Endodermal cell (in vitro differentiated cells): ENCODE results near the gene AKAP12. TPM values are rescaled to one million over a fixed set of nuclear protein-coding genes. Genes with fewer than 3 reads are reported as not detected.

ENCODE experiments used
- DNase-seq: peaks from one replicate; pipeline ENCODE4 v3.0.0-alpha.2; 2017
- H3K27ac ChIP-seq: 2 replicates; pipeline ENCODE4 v1.5.1; 2013; ENCODE audit warnings: mild to moderate bottlenecking, low read depth, low read length, moderate library complexity
- H3K27me3 ChIP-seq: 2 replicates; pipeline ENCODE4 v1.6.1; 2013; ENCODE audit warnings: mild to moderate bottlenecking, low read length, moderate library complexity; ENCODE audit not compliant: insufficient read depth, control insufficient read depth, poor library complexity, severe bottlenecking
- H3K36me3 ChIP-seq: 2 replicates; pipeline ENCODE4 v1.7.0; 2013; ENCODE audit warnings: mild to moderate bottlenecking, low read length, moderate library complexity; ENCODE audit not compliant: control insufficient read depth, insufficient read depth
- H3K4me1 ChIP-seq: one replicate; pipeline ENCODE4 v1.7.0; 2013; ENCODE audit warnings: low read length; ENCODE audit not compliant: control insufficient read depth, insufficient read depth
- H3K4me3 ChIP-seq: 2 replicates; pipeline ENCODE4 v1.5.1; 2013; ENCODE audit warnings: mild to moderate bottlenecking, low read length, moderate library complexity
- H3K9ac ChIP-seq: 2 replicates; pipeline ENCODE4 v1.6.1; 2013; ENCODE audit warnings: mild to moderate bottlenecking, low read length, moderate library complexity; ENCODE audit not compliant: poor library complexity, severe bottlenecking; ENCODE audit errors: extremely low read depth
- H3K9me3 ChIP-seq: 2 replicates; pipeline ENCODE4 v1.6.1; 2013; ENCODE audit warnings: mild to moderate bottlenecking, low read length, moderate library complexity; ENCODE audit not compliant: control insufficient read depth
- H3K27ac Mint-ChIP-seq: 2 replicates; pipeline ENCODE4 v1.8.0; 2020; ENCODE audit warnings: mixed read lengths
- H3K27me3 Mint-ChIP-seq: 2 replicates; pipeline ENCODE4 v1.8.0; 2021; ENCODE audit warnings: mild to moderate bottlenecking, mixed read lengths; ENCODE audit not compliant: insufficient read depth
- H3K36me3 Mint-ChIP-seq: 2 replicates; pipeline ENCODE4 v1.8.0; 2020; ENCODE audit warnings: low read depth, mixed read lengths
- H3K4me1 Mint-ChIP-seq: 2 replicates; pipeline ENCODE4 v1.8.0; 2020; ENCODE audit warnings: mixed read lengths
- H3K4me3 Mint-ChIP-seq: 2 replicates; pipeline ENCODE4 v1.8.0; 2020; ENCODE audit warnings: mild to moderate bottlenecking, moderate library complexity, mixed read lengths
- H3K9me3 Mint-ChIP-seq: 2 replicates; pipeline ENCODE4 v1.8.0; 2020; ENCODE audit warnings: mild to moderate bottlenecking, mixed read lengths
- WGBS, 2 experiments: methylation state at CpG; one replicate each; pipeline versions ENCODE4 v1.1.5 to v1.1.7; 2013; ENCODE audit warnings: missing lambda C conversion rate in 2 of 2, mixed read lengths in 1 of 2; ENCODE audit not compliant: insufficient coverage in 1 of 2, insufficient read length in 1 of 2; 5-methylcytosine and 5-hydroxymethylcytosine counted together
- total RNA-seq, 2 donors: library from RNA; stranded (reverse); fragmentation: NEBNext Ultra II Directional in 1 of 2; extraction: Animal tissue kit (Norgen Biotek cat#: 25700) in 1 of 2; gene quantifications; 2 replicates in 1 of 2; 3 replicates in 1 of 2; pipeline ENCODE4 v1.2.1, GENCODE V29; 2021
- TF ChIP-seq, protein P1 (sequence below): fragments of 200-600 bp; sonication (generic); conservative IDR thresholded peaks from 2 replicates; pipeline ENCODE4 v1.5.0; 2021; ENCODE audit warnings: antibody characterized with exemption, mild to moderate bottlenecking

Gene AKAP12
- total RNA-seq, 2 donors from 2014 or later = 27.3 to 33.3 TPM

DNA sequence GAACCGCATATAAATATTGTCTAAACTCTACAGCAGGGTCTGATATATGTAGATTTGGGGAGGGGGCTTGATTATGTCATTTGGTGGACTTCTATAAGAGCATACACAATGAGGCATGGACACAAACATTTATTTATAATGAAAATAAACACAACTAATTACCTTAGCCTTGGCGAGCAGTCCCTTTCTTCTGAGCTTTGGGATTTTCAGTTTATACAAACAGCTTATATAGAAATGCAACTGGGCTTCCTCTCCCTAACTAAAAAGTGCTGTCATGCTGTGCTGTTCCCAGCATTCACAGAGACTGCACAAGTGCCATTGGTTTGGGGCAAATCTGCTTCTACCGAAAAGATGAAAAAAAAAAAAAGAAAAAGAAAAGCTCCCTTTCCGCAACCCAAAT is 69.9 kb downstream of the AKAP12 start:
- H3K9ac ChIP-seq = no peak overlapping the region
- WGBS, 2 experiments = 89 to 91% methylated on average over 3 to 4 of the region's 4 CpGs
- peaks cover 31% of the 10 kb centered on the region for H3K4me1 Mint-ChIP-seq
- no peak overlapping the region for H3K27ac Mint-ChIP-seq
- no peak overlapping the region for H3K27ac ChIP-seq
- peaks cover 8% of the 10 kb centered on the region for H3K4me1 ChIP-seq
- peaks cover 6% of the 10 kb centered on the region for H3K9me3 ChIP-seq
- H3K36me3 ChIP-seq = no peaks in the 10 kb centered on the region
- no peak for DNase-seq
- H3K27me3 Mint-ChIP-seq = no peaks in the 10 kb centered on the region
- H3K4me3 Mint-ChIP-seq = no peak overlapping the region
- H3K27me3 ChIP-seq = no peaks in the 10 kb centered on the region
- no peak overlapping the region for H3K4me3 ChIP-seq
- peaks cover 7% of the 10 kb centered on the region for H3K36me3 Mint-ChIP-seq
- H3K9me3 Mint-ChIP-seq = no peaks in the 10 kb centered on the region
- TF ChIP-seq, protein P1, sequence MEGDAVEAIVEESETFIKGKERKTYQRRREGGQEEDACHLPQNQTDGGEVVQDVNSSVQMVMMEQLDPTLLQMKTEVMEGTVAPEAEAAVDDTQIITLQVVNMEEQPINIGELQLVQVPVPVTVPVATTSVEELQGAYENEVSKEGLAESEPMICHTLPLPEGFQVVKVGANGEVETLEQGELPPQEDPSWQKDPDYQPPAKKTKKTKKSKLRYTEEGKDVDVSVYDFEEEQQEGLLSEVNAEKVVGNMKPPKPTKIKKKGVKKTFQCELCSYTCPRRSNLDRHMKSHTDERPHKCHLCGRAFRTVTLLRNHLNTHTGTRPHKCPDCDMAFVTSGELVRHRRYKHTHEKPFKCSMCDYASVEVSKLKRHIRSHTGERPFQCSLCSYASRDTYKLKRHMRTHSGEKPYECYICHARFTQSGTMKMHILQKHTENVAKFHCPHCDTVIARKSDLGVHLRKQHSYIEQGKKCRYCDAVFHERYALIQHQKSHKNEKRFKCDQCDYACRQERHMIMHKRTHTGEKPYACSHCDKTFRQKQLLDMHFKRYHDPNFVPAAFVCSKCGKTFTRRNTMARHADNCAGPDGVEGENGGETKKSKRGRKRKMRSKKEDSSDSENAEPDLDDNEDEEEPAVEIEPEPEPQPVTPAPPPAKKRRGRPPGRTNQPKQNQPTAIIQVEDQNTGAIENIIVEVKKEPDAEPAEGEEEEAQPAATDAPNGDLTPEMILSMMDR = no peak

DNA sequence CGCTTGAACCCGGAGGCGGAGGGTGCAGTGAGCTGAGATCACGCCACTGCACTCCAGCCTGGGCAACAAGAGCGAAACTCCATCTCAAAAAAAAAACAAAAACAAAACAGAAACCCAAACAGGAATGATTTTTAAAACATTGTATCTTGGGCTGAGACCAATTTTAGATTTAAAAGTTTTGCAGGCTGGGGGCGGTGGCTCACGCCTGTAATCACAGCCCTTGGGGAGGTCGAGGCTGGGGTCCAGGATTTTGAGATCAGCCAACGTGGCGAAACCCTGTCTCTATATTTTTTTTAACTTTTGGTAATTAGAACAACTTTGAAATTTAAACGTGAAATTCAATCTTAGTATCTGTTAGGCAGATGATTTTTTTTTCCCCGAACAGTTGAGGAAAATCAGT is 70.5 kb downstream of the AKAP12 start:
- no peak for DNase-seq
- TF ChIP-seq, protein P1 = no peak
- Histone ChIP-seq H3K36me3 (no peaks in the 10 kb centered on the region), H3K9me3 (peaks cover 12% of the 10 kb centered on the region), H3K27me3 (no peaks in the 10 kb centered on the region), H3K4me3 (no peak overlapping the region), H3K27ac (no peak overlapping the region), H3K9ac (no peak overlapping the region), H3K4me1 (peaks cover 8% of the 10 kb centered on the region)
- peaks cover 7% of the 10 kb centered on the region for H3K36me3 Mint-ChIP-seq
- WGBS, 2 experiments = 93 to 100% methylated on average over 5 to 11 of the region's 12 CpGs
- no peaks in the 10 kb centered on the region for H3K9me3 Mint-ChIP-seq
- no peak overlapping the region for H3K4me3 Mint-ChIP-seq
- H3K27ac Mint-ChIP-seq = no peak overlapping the region
- H3K4me1 Mint-ChIP-seq = peaks cover 31% of the 10 kb centered on the region
- H3K27me3 Mint-ChIP-seq = no peaks in the 10 kb centered on the region

DNA sequence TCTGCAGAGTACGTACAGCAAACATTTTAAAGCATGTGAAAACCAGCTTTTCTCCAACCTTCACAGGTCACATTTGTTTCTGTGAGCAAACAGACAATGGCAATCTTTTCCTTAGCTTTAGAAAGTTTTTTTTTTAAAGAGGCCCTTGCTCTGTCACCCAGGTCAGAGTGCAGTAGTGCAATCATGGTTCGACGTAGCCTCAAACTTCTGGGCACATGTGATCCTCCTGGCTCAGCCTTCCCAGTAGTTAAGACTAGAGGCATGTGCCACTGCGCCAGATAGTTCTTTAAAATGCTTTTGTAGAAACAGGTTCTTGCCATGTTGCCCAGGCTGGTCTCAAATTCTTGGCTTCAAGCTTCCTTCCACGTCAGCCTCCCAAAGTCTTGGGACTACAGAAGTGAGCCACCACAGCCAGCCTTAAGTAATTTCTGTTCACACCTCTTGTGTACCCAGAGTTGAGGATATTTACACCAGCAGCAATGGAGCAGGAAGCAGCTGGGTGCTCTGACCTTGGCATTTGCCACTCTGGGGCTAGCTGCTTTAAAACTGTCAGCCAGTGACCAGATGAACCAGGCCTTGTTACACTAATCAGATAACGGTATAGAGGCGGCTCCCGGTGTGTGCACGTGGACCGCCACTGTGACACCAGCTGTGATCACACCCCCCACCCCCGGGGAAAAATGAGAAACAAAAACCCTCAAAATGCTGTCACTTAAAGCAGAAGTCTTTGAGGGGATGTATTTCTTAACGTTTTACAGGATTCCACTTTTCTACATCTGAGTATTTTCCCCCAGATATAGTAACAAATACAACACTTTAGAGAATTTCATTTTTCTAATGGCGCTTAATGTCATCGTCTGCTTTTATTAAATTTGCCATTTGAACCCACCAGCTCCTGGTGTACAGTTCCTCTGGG is 71.3 kb downstream of the AKAP12 start:
- Histone ChIP-seq H3K36me3 (no peaks in the 10 kb centered on the region), H3K4me1 (peaks cover 8% of the 10 kb centered on the region), H3K9ac (no peak overlapping the region), H3K4me3 (no peak overlapping the region), H3K9me3 (peaks cover 17% of the 10 kb centered on the region), H3K27me3 (no peaks in the 10 kb centered on the region), H3K27ac (no peak overlapping the region)
- Mint-ChIP-seq H3K27ac (no peak overlapping the region), H3K4me1 (peaks cover 29% of the 10 kb centered on the region), H3K27me3 (no peaks in the 10 kb centered on the region), H3K9me3 (no peaks in the 10 kb centered on the region), H3K36me3 (peaks cover 9% of the 10 kb centered on the region), H3K4me3 (no peak overlapping the region)
- no peak for DNase-seq
- WGBS, 2 experiments = 92 to 95% methylated on average over 7 to 14 of the region's 14 CpGs
- TF ChIP-seq, protein P1 = no peak
